Stimulated activated CD8-positive, alpha-beta memory T cell treated with anti-CD3 and anti-CD28 coated beads, Interleukin-2, amount 100 ng/mL, for 1 hour (primary cell): Measurements from ENCODE around the gene ENO4.

ENCODE experiments used
- DNase-seq, 2 donors: peaks; one replicate each; pipeline ENCODE4 v3.0.0-alpha.2; 2020; ENCODE audit warnings: low read depth in 2 of 2

The ENO4 gene

DNA sequence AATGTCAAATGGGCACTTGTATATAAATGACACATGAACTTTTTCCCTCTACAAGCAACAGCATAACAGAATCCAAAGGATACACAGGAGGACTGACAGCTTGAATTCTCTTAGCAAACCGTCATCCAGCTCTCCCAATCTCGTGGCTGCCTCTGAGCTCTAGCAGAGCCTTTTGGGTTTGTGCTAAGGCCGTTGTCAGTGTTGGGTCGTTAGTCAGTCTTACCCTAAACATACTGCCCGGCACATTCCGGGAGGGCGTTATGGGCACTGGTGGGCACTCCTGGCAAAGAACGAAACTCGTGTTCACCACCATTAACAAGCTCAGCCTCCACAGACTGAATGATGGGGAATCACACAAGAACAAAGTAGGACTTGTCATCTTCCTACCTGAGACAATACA lies 19.6 kb upstream of the ENO4 start:
- no peak for DNase-seq

DNA sequence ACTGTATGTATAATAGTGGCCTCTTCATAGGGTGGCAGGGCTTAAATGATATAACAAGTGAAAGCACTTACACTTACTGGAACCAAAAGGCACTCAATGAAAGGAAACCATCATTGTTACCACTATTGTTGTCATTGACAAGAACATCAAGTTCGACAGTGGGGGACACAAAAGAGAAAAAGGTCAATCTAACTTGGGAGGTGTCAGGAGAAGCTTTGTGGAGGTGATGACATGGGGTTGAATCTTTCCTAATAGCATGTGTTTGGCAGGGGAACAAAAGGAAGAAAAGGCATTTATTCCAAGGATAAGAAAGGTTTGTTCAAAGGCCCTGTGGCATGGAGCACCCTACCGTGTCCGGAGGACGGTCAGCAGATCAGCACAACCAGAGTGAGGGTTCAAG lies 18.2 kb upstream of the ENO4 start:
- no peak for DNase-seq

- DNase-seq: no peak
Observed at GRCh38 chr10:116831790-116832189, 17.5 kb upstream of the ENO4 start.

DNA sequence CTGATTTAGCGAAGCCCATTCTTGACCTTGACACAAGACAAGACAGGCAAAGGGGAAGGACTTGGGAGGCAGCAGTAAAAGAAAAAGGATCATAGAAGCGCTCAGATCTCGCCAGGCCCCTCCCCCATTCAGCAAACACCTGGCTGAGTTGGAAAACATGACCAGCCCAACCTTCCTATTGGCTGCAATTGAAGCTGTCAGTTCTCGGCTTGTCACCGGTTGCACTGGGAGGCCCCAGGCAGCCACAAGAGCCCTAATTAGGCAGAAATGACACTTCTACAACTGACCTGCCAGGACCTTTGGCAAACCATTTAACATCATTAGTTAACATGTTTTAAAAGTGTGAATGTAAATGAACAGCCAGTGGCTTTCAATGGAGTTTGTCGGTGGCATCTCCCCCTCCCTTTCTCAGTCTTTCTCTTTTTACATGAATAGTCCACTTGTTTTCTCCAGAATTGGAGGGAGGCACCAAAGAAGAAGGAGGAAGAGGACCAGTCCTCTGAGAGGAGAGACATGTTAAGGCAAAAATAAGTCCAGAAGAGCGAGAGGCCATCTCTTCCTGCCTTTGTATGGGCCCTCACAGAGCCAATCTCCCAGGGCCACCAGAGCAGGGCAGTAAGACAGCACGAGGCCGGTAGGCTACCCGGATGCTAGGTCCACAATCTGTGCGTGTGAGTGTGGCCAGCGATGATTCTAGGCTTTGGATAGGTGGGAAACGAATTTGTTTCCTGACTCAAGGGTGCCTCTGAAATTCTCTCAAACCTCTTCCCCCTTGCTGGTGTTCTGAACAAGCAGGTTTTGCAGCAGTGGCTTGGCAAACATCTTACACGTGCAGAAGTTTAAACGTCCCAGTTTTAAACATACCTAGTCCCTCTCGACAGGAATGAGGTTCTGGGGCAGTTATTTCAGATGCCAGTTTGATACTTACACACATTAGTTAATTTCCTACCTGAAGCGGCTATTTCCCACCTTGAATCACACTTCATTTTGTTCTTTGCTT lies 15.0 kb upstream of the ENO4 start:
- no peak for DNase-seq

DNA sequence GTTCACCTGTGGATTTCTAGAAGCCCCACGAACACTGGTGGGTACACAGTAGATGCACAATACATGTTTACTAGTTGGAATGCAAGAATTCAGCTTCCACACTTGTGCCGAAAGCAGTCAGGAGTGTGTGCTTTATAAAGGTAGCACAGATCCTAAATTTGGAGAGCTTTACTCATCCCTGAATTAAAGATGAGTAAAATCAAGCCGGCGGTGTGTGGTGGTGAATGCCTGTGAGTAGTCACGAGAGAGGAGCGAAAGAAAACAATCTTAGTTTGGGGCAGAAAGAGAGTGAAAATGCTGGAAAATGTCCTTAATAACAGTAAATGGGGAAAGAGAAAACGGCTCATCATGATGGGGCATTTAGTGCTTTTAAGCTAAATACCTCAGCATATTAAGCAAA lies 13.6 kb upstream of the ENO4 start:
- DNase-seq: no peak

DNA sequence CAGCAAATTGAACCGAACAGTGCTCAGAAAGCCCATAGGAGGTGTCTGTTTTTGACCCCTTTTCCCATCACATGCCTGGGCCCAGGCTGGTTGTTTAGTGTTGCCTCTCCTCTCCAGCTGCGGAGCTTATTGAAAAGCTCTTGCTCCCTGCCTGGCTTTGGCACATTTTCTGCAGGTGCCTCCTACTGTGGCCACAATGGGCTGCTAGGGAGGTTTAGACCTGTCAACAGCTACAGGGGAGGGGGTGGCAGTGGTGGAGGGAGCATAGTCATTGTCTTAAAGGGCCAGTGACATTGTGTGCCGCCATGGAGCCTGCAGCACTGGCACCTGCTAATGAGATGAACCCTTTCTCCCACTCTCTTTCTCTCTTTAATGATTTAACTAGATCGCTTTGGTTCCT lies 13.2 kb upstream of the ENO4 start:
- DNase-seq: no peak

DNA sequence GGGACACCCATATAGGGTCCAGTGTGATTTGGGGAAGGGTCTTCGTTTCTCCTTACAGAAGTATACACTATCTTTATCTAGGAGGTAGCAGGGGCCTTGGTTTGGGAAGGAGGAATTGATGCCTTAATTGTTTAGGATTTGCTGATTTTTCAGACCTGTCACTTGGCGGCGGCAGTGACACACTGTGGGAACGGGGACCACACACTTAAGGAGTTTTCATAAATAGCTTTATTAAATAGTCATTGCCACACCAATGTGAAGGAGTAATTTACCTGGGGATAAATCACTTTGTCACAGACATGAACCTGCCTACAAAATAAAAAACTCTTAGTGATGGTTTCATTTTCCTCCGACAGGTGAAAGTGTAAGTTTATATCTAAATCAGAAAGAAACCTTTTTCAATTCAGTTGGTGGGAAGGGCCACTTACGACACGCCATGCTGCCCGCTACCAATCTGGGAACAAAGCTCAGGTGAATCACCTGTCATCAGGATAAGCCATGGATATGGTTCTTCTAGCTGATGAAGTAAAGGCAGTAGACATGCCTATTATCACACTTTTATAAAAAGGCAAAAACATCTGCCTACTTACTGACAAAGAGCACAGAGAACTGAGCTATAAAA lies 12.3 kb upstream of the ENO4 start:
- no peak for DNase-seq

GRCh38 chr10:116838143-116838725 lies 11.1 kb upstream of the ENO4 start:
- DNase-seq: no peak

- no peak for DNase-seq
Observed at GRCh38 chr10:116840389-116841075, 8.8 kb upstream of the ENO4 start.

DNA sequence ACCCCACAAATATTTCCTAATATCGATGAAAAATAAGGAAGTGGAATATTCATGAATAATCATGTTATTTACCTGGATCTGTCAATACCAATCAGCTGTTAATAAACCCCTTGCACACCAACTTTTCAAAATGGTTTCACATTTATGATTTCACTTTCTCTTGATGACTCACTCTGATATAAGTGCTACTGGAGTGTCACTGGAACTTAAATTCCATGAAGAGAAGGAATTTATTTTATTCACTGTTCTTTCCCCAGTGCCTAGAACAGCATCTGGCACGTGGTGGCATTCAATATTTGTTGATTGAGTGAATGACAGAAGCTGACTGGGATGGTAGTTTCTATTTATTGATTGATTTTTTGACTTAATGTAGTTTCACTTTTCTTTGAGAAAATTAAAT lies 3.5 kb upstream of the ENO4 start:
- no peak for DNase-seq

DNA sequence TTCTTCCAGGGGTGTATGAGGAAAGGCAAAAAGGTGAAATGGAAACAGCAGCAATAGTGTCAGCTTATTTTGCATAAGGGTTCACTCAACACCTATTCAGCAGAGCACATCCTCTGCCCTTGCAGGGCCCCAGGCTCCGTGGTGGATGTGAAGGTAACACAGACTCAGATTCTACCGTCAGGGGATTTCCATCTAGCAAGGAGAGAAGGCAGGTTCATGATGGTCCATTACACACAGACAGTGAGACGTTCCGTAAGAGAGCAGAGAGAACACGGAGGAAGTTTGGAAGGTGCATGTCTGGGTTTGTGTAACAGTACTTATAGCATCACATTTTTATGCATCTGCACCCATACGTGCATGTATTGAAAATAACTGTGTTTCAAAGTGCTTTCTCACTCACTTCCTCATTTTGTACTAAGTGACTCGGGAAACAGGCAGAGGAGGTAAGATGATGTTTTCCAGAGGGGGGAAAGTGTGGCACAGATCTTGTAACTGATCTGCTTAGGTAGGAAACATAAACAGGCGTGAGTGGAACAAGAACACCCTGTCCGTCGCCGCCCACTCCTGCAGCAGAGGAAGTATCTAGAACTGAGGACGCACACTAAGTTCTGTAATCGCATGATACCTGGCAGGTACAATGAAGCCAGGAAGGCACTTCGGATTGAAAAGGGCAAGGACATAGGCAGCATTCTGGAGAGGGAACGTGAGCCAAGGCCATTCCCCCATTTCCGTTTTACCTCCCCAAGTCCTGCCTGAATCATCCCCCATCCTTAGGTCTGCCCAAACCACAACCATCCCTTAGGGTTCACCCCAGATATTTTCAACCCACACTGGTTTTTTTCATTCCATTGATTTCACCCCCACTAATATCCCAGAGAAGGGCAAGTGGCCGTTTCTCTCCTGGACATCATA lies 1.0 kb upstream of the ENO4 start:
- DNase-seq: no peak

GRCh38 chr10:116848944-116849247 lies 403 bp upstream of the ENO4 start:
- no peak for DNase-seq

GRCh38 chr10:116850058-116850611 lies 836 bp downstream of the ENO4 start:
- no peak for DNase-seq

GRCh38 chr10:116852246-116852645 lies 2.9 kb downstream of the ENO4 start:
- DNase-seq: no peak

DNA sequence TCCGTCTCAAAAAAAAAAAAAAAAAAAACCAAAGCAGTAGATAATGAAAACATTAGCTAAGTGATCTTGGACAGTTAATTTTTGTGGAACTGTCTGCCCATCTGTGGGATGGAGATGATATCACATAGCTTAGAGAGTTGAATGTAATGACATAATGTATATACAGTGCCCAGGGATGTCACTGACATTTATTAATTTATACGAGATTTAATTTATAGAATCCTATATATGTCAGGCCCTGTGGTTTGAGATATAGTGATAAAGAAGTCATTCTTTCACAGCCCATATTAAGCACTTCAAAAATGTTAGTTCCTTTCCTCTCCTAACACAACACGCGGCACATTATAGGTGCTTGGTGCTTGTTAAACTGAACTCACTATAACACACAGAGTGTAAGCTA lies 4.0 kb downstream of the ENO4 start:
- no peak for DNase-seq

GRCh38 chr10:116853701-116854100 lies 4.4 kb downstream of the ENO4 start:
- DNase-seq: no peak

- no peak for DNase-seq
Observed at GRCh38 chr10:116857156-116857555, 7.9 kb downstream of the ENO4 start.

DNA sequence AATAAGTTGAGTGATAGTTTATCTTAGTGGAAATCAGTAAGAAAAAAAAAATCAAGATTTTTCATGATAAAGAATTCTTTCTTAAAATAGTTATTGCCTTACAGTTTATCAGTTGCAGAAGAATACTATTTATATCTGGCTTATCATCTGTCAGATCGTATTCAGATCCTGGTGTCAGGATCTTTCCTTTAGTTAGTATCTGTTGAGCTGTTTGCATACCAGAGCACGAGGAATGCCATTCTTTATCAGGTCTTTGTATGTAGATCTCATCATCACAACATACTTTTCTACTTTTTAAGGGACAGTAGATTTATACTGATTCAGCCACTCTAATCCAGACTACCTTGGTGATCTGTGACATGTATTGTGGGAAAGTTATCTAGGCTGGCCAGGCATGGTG lies 12.5 kb downstream of the ENO4 start:
- DNase-seq: no peak

- DNase-seq: no peak
Observed at GRCh38 chr10:116864436-116864835, 15.1 kb downstream of the ENO4 start.

GRCh38 chr10:116866066-116866465 lies 16.8 kb downstream of the ENO4 start:
- DNase-seq: no peak

DNA sequence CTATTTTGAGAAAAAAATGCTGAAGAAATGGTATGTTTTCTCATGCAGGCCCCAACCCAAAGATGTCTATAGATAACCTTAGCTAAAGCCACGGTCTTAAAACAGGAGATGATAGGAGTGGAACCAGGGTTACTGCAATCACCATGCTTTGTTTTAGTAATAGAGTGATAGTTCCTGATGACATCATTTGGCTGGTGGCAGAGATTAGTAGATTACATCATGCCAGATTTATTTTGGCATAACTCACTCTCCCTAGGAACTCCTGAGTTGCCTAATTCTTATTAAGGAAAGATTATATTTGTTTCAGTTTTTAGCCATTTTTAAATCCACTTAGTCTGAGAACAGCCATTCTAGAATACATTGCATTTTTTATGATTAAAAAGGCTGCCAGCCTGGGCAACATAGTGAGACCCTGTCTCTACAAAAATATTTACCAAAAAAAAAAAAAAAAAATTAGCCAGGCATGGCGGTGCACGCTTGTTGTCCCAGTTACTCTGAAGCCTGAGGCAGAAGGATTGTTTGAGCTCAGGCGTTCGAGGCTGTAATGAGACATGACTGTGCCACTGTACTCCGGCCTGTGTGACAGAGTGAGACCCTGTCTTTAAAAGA lies 17.8 kb downstream of the ENO4 start:
- no peak for DNase-seq
